Ovary (tissue), 9 donors: Measurements from ENCODE around the gene SS18. TPM values are rescaled to one million over a fixed set of nuclear protein-coding genes. Genes with fewer than 3 reads are reported as not detected.

ENCODE experiments used
- DNase-seq, 5 donors: peaks; one replicate each; pipeline ENCODE4 v3.0.0-alpha.2; 2019 to 2020
- H3K27ac ChIP-seq, 2 donors: fragments of 200-600 bp; one replicate each; pipeline versions ENCODE4 v1.5.1 to v1.8.0; 2019 to 2022
- H3K27me3 ChIP-seq: fragments of 200-600 bp; one replicate; pipeline ENCODE4 v1.8.0; 2022
- H3K36me3 ChIP-seq: fragments of 200-600 bp; sonication (generic); one replicate; pipeline ENCODE4 v1.5.1; 2019
- H3K4me1 ChIP-seq: one replicate; pipeline ENCODE4 v1.8.1; 2013; ENCODE audit warnings: mild to moderate bottlenecking, moderate library complexity; ENCODE audit not compliant: insufficient read depth
- H3K4me3 ChIP-seq: fragments of 200-600 bp; sonication (generic); one replicate; pipeline ENCODE4 v1.5.1; 2017
- H3K9me3 ChIP-seq, 2 donors: fragments of 200-600 bp in 1 of 2; sonication (generic) in 1 of 2; one replicate each; pipeline versions ENCODE4 v1.5.1 to v1.8.1; 2013 to 2019; ENCODE audit warnings: mild to moderate bottlenecking in 1 of 2, moderate library complexity in 1 of 2
- EP300 ChIP-seq: sonication (generic); formaldehyde crosslinking; IDR thresholded peaks from one replicate; pipeline ENCODE4 v1.6.1; 2017; ENCODE audit warnings: antibody characterized with exemption
- POLR2A ChIP-seq: fragments of 450-650 bp; IDR thresholded peaks from one replicate; pipeline ENCODE4 v1.6.1; 2017; ENCODE audit warnings: antibody characterized with exemption, mild to moderate bottlenecking, moderate library complexity
- WGBS, 3 donors: extraction: QIAGEN DNeasy Blood & Tissue Kit in 1 of 3; methylation state at CpG; one replicate each; pipeline versions ENCODE4 v1.1.5 to v1.1.7; 2013 to 2017; 5-methylcytosine and 5-hydroxymethylcytosine counted together
- intact Hi-C, 4 donors: fragments of 100-400 bp; cut with DNase I; formaldehyde crosslinking; loops; one replicate each; pipeline versions ENCODE4 v1.11.0 to v1.15.1; 2022 to 2023
- polyA plus RNA-seq, 2 donors: library from polyadenylated mRNA; stranded (reverse); fragments of 200-250 nt in 1 of 2; fragments of 350-450 nt in 1 of 2; fragmentation: Illumina TruSeq in 1 of 2; extraction: RNeasy Lipid Tissue Mini Kit (QIAGEN cat#74804) in 1 of 2; gene quantifications; one replicate each; pipeline ENCODE4 v1.2.3, GENCODE V29; 2013 to 2014
- total RNA-seq, 7 donors: library from RNA; depleted of rRNA in 2 of 7; stranded (reverse); fragments of >200 nt in 2 of 7; fragmentation: NEBNext Ultra II Directional in 3 of 7; extraction: Animal tissue kit (Norgen Biotek cat#: 25700) in 3 of 7; gene quantifications; one replicate each; pipeline versions ENCODE4 v1.1.0 to v1.2.4, GENCODE V29; 2016 to 2023
- TF ChIP-seq, protein P1 (sequence below), 3 donors: fragments of 450-650 bp in 2 of 3; fragments of 200-600 bp in 1 of 3; IDR thresholded peaks; one replicate each; pipeline versions ENCODE4 v1.5.1 to v1.8.0; 2016 to 2022; ENCODE audit warnings: antibody characterized with exemption in 3 of 3, mild to moderate bottlenecking in 1 of 3
- donor health status: DM: no; HTN: no; CAD: no; lungs with moderate emphysema.
- donor health status: DM: no; HTN: no; CAD: no.
- donor health status: Bipolar disorder and iron deficiency.
- donor health status: DM: yes; HTN: yes; CAD: no.
- donor health status: DM: no; HTN: no; CAD: no.
- donor health status: DM: yes; HTN: yes; CAD: no.

Gene SS18
- total and polyA plus RNA-seq, 9 donors, result 59.1 to 95.5 (median 81.6) TPM

DNA sequence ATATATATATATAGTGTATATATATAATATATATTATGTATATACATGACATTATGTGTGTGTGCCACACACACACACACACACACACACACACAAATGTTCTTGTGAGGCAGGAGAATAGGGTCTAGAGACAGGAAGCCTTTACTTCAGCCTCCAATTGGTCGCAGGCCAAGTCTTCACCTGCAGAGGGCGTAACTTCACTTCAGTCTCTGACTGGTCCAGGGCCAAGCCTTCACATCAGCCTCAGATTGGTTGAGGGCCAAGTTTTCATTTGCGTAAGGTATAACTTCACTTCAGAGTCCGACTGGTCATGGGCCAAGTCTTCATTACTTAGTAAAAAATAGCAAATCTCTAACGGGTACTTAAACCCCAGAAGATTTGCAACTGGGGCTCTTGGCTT, 13.2 kb upstream of the SS18 start:
- Histone ChIP-seq H3K36me3 (no peaks in the 10 kb centered on the region), H3K4me1 (no peaks in the 10 kb centered on the region), H3K4me3 (no peak overlapping the region), H3K27me3 (no peaks in the 10 kb centered on the region), H3K27ac (no peak overlapping the region), H3K9me3 (no peaks in the 10 kb centered on the region)
- intact Hi-C loops, result no loop called here
- 73 to 76% (median 76%) methylated on average over 5 of the region's 5 CpGs for WGBS, 3 donors
- no peak for DNase-seq
- TF ChIP-seq EP300 (no peak), POLR2A (no peak)
- TF ChIP-seq, protein P1, sequence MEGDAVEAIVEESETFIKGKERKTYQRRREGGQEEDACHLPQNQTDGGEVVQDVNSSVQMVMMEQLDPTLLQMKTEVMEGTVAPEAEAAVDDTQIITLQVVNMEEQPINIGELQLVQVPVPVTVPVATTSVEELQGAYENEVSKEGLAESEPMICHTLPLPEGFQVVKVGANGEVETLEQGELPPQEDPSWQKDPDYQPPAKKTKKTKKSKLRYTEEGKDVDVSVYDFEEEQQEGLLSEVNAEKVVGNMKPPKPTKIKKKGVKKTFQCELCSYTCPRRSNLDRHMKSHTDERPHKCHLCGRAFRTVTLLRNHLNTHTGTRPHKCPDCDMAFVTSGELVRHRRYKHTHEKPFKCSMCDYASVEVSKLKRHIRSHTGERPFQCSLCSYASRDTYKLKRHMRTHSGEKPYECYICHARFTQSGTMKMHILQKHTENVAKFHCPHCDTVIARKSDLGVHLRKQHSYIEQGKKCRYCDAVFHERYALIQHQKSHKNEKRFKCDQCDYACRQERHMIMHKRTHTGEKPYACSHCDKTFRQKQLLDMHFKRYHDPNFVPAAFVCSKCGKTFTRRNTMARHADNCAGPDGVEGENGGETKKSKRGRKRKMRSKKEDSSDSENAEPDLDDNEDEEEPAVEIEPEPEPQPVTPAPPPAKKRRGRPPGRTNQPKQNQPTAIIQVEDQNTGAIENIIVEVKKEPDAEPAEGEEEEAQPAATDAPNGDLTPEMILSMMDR (IDR thresholded peaks at IDR 0.05), result no peak

DNA sequence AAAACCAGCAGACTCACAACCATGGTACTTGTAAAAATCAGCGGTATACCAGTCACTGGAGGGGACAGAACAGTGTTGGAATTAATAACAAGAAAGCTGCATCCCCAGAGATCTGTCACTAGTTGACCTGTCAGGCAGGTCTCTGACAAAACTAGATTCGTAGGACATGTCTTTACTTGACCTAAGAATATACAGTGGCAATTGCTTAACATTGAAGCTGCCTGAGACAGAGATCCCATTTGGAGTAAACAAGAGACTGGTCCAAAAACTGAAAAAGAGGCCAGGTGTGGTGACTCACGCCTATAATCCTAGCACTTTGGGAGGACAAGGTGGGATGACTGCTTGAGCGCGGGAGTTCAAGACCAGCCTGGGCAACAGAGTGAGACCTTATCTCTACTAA, 7.2 kb upstream of the SS18 start:
- Histone ChIP-seq H3K27me3 (no peaks in the 10 kb centered on the region), H3K9me3 (no peaks in the 10 kb centered on the region), H3K27ac (no peak overlapping the region), H3K4me3 (no peak overlapping the region), H3K4me1 (no peaks in the 10 kb centered on the region), H3K36me3 (no peaks in the 10 kb centered on the region)
- 93 to 100% (median 95%) methylated on average over 5 of the region's 5 CpGs for WGBS, 3 donors
- intact Hi-C loops, result no loop called here
- no peak for DNase-seq
- TF ChIP-seq POLR2A (no peak), EP300 (no peak)
- TF ChIP-seq, protein P1 (IDR thresholded peaks at IDR 0.05), result no peak

DNA sequence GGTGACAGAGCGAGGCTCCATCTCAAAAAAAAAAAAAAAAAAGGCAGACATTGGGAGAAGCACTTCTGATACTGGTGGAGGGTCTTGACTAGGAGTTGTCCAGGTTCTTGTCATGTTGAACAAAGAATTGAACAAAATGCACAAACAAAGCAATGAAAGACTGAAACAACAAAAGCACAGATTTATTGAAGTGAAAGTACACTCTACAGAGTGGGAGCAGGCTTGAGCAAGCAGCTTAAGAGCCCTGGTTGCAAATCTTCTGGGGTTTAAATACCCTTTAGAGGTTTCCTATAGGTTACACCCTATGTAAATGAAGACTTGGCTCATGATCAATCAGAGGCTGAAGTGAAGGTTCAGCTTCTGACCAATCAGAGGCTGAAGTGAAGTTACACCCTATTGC, 6.4 kb upstream of the SS18 start:
- 91 to 100% (median 96%) methylated on average over 1 of the region's 1 CpG for WGBS, 3 donors
- Histone ChIP-seq H3K27ac (no peak overlapping the region), H3K9me3 (no peaks in the 10 kb centered on the region), H3K27me3 (no peaks in the 10 kb centered on the region), H3K4me3 (no peak overlapping the region), H3K4me1 (no peaks in the 10 kb centered on the region), H3K36me3 (no peaks in the 10 kb centered on the region)
- TF ChIP-seq POLR2A (no peak), EP300 (no peak)
- TF ChIP-seq, protein P1 (IDR thresholded peaks at IDR 0.05), result no peak
- intact Hi-C loops, result no loop called here
- no peak for DNase-seq

DNA sequence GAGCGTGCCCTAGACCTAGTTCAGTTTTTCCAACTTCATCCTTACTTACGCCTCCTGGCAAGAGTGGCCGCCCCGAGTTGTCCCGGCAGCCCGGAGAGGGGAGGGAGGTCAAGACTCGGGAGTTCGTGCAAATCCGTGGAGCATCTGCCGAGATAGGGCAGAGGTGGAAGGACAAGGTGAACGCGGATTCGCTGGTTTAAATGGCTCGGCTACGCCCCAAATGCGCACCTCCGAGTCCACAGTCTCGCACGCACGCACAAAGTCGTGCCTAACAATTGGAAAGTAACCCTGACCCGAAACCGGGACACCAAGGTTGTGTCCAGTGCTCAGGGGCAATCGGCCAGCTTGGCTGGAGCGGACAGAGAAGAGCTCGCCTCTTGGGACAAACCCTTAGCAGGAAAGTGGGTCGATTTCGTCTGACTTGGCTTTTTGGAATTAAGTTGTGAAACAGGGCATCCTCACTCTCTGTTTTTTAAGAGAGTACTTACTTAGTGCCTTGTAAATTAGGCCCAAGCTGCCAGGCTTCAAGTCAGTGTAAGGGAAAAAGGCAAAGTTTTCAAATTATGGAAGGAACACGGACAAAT, 726 bp upstream of the SS18 start:
- 2% methylated on average over 29 of the region's 29 CpGs for WGBS, 3 donors
- peak overlapping the region; percentile 89 for H3K4me3 ChIP-seq
- H3K36me3 ChIP-seq, result no peaks in the 10 kb centered on the region
- no peaks in the 10 kb centered on the region for H3K9me3 ChIP-seq
- H3K27ac ChIP-seq, result peak overlapping the region; percentile 96
- H3K4me1 ChIP-seq, result no peaks in the 10 kb centered on the region
- intact Hi-C loops, result no loop called here
- peak in 3 of 5 donors; percentile 59 to 71 (median 65) for DNase-seq
- no peaks in the 10 kb centered on the region for H3K27me3 ChIP-seq
- TF ChIP-seq EP300 (no peak), POLR2A (no peak)
- TF ChIP-seq, protein P1 (IDR thresholded peaks at IDR 0.05), result no peak
